ENCODE measurements around the gene DBR1. TPM values are rescaled to one million over a fixed set of nuclear protein-coding genes. Genes with fewer than 3 reads are reported as not detected.
"Not testable (repeated sequence)": the region's sequence is repeated elsewhere in the genome, so short reads cannot be mapped to it uniquely, and the experiment has no call there.

Gene DBR1
- total RNA-seq, 1 donor from 2014 or later = 5.6 TPM

- ATAC-seq (peak; percentile 76), DNase-seq (ENCODE audit: low spot score) (no peak)
These were observed 12.7 kb upstream of the DBR1 start, which contains the start of gene ARMC8 for GRCh38 chr3:138187296-138188012. Gene ARMC8 (plus strand): TSS chr3:138187301. CDS start chr3:138187555, 254 bp downstream.

GRCh38 chr3:138186803-138187295, 12.1 kb upstream of the DBR1 start:
- ATAC-seq (peak; percentile 94), DNase-seq (ENCODE audit: low spot score) (peak; percentile 93)

- DNase-seq (ENCODE audit: low spot score) (no peak), ATAC-seq (no peak)
These were observed 11.5 kb upstream of the DBR1 start for GRCh38 chr3:138186221-138186620.

GRCh38 chr3:138184994-138185393, 10.3 kb upstream of the DBR1 start:
- DNase-seq (ENCODE audit: low spot score) (no peak), ATAC-seq (no peak)

GRCh38 chr3:138180375-138181029, 5.8 kb upstream of the DBR1 start:
- no peak for DNase-seq (ENCODE audit: low spot score)
- peak; percentile 96 for ATAC-seq

- no peak for DNase-seq (ENCODE audit: low spot score)
These were observed 826 bp downstream of the DBR1 start for GRCh38 chr3:138173769-138174420.

GRCh38 chr3:138172625-138173024, 2.1 kb downstream of the DBR1 start:
- DNase-seq (ENCODE audit: low spot score) (no peak), ATAC-seq (no peak)

More at GRCh38 chr3:138173769-138174420, 826 bp downstream of the DBR1 start:
- no peak for ATAC-seq

- no peak for DNase-seq (ENCODE audit: low spot score)
- ATAC-seq = no peak
These were observed 9.7 kb downstream of the DBR1 start for GRCh38 chr3:138165061-138165460.

GRCh38 chr3:138157743-138158142, 17.0 kb downstream of the DBR1 start:
- no peak for DNase-seq (ENCODE audit: low spot score)
- ATAC-seq = no peak

- DNase-seq (ENCODE audit: low spot score) = no peak
- no peak for ATAC-seq
These were observed 20.2 kb downstream of the DBR1 start for GRCh38 chr3:138154534-138154933.

GRCh38 chr3:138148503-138148902, 26.2 kb downstream of the DBR1 start:
- DNase-seq (ENCODE audit: low spot score) (no peak), ATAC-seq (no peak)

- ATAC-seq; DNase-seq (ENCODE audit: low spot score): not testable (repeated sequence)
These were observed 32.5 kb downstream of the DBR1 start for GRCh38 chr3:138142181-138142580.

GRCh38 chr3:138140940-138141339, 33.8 kb downstream of the DBR1 start:
- ATAC-seq = no peak

GRCh38 chr3:138139691-138140090, 35.0 kb downstream of the DBR1 start:
- no peak for DNase-seq (ENCODE audit: low spot score)
- no peak for ATAC-seq

More at GRCh38 chr3:138140940-138141339, 33.8 kb downstream of the DBR1 start:
- no peak for DNase-seq (ENCODE audit: low spot score)

- no peak for ATAC-seq
- no peak for DNase-seq (ENCODE audit: low spot score)
These were observed 36.9 kb downstream of the DBR1 start for GRCh38 chr3:138137861-138138260.

- ATAC-seq (no peak), DNase-seq (ENCODE audit: low spot score) (no peak)
These were observed 38.5 kb downstream of the DBR1 start for GRCh38 chr3:138136201-138136600.

- DNase-seq (ENCODE audit: low spot score) (no peak), ATAC-seq (no peak)
These were observed 38.9 kb downstream of the DBR1 start for GRCh38 chr3:138135833-138136194.

- no peak for ATAC-seq
- DNase-seq (ENCODE audit: low spot score) = no peak
These were observed 39.4 kb downstream of the DBR1 start for GRCh38 chr3:138135146-138135832.

- ATAC-seq = no peak
- no peak for DNase-seq (ENCODE audit: low spot score)
These were observed 42.5 kb downstream of the DBR1 start, which contains the start of gene A4GNT for GRCh38 chr3:138132239-138132638. Gene A4GNT (minus strand): TSS chr3:138132390. CDS start chr3:138131256, 1,134 bp downstream.

GRCh38 chr3:138127636-138128365, 46.9 kb downstream of the DBR1 start:
- DNase-seq (ENCODE audit: low spot score) = no peak
- no peak for ATAC-seq
